GM20000 (cell line): ENCODE results near the gene SLC12A3.

Experiments
- DNase-seq: peaks from one replicate; pipeline ENCODE4 v3.0.0; 2012; ENCODE audit warnings: low spot score
- TF ChIP-seq, protein P1 (sequence below): IDR thresholded peaks from 2 replicates; pipeline ENCODE4 v1.5.1; 2012; ENCODE audit warnings: mild to moderate bottlenecking, control low read depth; ENCODE audit errors: extremely low read depth, missing control alignments

SLC12A3 gene

GRCh38 chr16:56870276-56870888 lies 5.4 kb downstream of the SLC12A3 start:
- DNase-seq: no peak
- TF ChIP-seq, protein P1, sequence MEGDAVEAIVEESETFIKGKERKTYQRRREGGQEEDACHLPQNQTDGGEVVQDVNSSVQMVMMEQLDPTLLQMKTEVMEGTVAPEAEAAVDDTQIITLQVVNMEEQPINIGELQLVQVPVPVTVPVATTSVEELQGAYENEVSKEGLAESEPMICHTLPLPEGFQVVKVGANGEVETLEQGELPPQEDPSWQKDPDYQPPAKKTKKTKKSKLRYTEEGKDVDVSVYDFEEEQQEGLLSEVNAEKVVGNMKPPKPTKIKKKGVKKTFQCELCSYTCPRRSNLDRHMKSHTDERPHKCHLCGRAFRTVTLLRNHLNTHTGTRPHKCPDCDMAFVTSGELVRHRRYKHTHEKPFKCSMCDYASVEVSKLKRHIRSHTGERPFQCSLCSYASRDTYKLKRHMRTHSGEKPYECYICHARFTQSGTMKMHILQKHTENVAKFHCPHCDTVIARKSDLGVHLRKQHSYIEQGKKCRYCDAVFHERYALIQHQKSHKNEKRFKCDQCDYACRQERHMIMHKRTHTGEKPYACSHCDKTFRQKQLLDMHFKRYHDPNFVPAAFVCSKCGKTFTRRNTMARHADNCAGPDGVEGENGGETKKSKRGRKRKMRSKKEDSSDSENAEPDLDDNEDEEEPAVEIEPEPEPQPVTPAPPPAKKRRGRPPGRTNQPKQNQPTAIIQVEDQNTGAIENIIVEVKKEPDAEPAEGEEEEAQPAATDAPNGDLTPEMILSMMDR: no peak

DNA sequence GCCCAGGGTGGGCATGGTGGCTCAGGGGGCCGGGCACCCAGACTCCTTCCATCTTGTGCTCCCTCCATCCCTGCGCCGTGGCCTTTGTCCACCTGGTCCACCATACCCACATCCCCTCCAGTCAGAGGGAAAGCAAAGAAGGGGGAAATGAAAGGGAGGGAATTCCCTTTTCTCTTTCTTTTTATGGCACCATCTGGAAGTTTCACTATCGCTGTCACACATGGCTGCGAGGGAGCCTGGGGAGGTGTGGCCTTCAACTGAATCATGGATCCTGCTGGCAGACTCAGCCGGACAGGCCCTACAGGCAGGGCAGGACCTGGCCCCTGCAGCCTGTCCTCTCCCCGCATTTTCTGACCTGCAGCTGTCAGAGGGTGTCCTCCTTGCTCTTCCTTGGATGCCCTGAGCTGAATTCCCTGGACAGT lies 6.2 kb downstream of the SLC12A3 start:
- peak; percentile 62 for DNase-seq
- TF ChIP-seq, protein P1: no peak

GRCh38 chr16:56872863-56873391 lies 7.9 kb downstream of the SLC12A3 start:
- TF ChIP-seq, protein P1: no peak
- DNase-seq: no peak

- DNase-seq: no peak
- TF ChIP-seq, protein P1: no peak
Measured at GRCh38 chr16:56874800-56875199, 9.8 kb downstream of the SLC12A3 start.

- no peak for DNase-seq
- TF ChIP-seq, protein P1: no peak
Measured at GRCh38 chr16:56876048-56876447, 11.0 kb downstream of the SLC12A3 start.

GRCh38 chr16:56877486-56878182 lies 12.6 kb downstream of the SLC12A3 start:
- no peak for DNase-seq
- TF ChIP-seq, protein P1: no peak

GRCh38 chr16:56878282-56878854 lies 13.4 kb downstream of the SLC12A3 start:
- DNase-seq: no peak
- TF ChIP-seq, protein P1: no peak
